ENCODE results near the gene FNBP1.
A peak's percentile ranks its signal among the peaks of the same experiment; 100 is the strongest.

FNBP1 gene

DNA sequence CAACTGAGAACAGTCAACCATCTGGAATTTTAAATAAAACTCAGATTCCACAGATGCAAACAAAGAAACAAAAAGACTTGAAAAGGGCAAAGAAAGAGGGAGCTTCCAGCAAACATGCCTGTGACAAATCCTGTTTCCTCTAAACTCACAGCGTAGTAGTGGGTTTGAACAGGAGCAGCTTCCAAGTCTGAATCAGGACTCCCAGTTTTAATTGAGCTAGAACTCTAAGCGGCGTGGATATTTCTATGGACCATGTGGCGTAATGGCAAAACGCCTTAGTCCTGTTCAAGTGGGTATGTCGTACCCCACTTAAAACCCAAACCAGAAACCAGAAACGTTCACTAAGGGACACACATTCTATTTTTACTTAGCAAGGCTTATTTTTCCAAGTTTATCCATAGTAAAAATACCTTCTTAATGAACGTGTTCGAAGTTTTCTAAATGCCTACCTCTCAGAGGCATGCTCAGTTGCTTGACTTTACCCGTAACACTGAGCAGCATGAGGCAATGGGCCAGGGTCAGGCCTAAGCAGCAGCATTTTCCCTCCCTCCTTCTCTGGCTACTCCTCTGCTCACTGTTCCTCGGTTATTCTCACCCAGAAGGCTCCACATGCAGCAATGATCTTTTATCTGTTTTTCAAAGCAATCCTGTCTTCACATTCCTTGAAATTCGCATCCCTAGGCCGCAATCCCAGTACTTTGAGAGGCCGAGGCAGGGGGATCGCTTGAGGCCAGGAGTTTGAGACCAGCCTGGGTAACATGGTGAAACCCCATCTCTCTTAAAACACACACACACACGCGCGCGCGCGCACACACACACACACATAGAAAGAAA is 77.9 kb downstream of the FNBP1 start:
- H3K4me3 ChIP-seq (replicated peaks; ENCODE audit: low read depth, low read length), result no peak overlapping the region
- TF ChIP-seq, protein P1, sequence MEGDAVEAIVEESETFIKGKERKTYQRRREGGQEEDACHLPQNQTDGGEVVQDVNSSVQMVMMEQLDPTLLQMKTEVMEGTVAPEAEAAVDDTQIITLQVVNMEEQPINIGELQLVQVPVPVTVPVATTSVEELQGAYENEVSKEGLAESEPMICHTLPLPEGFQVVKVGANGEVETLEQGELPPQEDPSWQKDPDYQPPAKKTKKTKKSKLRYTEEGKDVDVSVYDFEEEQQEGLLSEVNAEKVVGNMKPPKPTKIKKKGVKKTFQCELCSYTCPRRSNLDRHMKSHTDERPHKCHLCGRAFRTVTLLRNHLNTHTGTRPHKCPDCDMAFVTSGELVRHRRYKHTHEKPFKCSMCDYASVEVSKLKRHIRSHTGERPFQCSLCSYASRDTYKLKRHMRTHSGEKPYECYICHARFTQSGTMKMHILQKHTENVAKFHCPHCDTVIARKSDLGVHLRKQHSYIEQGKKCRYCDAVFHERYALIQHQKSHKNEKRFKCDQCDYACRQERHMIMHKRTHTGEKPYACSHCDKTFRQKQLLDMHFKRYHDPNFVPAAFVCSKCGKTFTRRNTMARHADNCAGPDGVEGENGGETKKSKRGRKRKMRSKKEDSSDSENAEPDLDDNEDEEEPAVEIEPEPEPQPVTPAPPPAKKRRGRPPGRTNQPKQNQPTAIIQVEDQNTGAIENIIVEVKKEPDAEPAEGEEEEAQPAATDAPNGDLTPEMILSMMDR (IDR thresholded peaks at IDR 0.05; ENCODE audit: low read length, missing control alignments), result no peak
- DNase-seq (ENCODE audit: low read depth), result peak; percentile 62

DNA sequence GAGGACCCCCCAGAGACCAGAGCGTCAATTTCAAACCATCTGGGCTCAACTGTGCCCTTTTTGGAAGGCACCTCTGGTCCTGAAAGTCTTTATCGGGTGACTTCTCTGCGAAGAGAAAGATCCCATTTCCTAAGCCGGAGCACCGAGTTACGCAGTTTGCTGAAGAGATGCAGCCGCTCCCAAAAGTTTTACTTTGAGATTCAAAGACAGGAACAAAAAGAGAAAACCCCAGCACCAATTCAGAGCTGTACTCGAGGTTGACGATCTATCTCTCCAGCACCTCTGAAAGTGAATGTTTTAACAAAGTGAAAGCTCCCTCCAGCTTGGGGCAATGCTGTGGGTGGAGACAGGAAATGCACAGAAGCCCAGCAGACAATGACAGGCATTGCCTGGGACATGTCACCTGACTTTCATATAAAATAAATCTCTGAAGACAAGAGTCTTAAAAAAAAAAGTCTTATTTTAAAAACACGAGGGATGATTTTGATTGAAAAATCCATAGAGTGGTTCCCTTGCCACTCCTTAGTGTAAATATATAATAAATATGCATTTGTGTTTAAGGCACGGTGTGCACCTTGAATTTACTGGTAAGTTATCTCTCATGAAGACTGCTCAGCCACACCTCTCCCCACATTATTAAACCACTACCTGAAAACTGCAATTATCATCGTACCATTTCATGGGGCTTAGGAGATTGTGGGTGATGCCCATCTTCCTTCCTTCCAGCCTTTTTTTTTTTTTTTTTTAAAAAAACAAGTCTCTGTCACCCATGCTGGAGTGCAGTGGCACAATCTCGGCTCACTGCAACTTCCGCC is 79.9 kb downstream of the FNBP1 start:
- DNase-seq (ENCODE audit: low read depth), result peak; percentile 72
- TF ChIP-seq, protein P1 (IDR thresholded peaks at IDR 0.05; ENCODE audit: low read length, missing control alignments), result no peak
- H3K4me3 ChIP-seq (replicated peaks; ENCODE audit: low read depth, low read length), result peak overlapping the region; percentile 63

DNA sequence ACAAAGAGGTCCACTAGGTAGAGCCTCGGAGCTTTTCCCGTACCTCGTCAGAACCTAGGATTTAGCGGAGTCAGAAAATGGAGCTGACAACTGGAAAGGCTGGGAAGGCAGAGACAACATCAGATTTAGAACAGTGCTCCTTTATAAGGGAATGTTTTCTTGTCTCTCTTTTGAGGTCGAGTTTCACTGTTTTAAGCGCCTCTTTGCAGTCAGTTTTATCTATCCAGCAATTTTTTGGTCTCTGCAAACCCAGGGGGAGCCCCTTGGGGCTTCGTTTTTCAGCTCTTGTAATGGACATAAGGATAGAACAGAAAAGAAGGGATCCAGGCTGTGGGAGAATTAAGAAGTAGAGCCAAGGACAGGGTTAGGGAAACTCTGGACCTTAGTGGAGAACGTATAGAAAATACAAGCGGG is 80.5 kb downstream of the FNBP1 start:
- DNase-seq (ENCODE audit: low read depth), result no peak
- peak overlapping the region; percentile 63 for H3K4me3 ChIP-seq (replicated peaks; ENCODE audit: low read depth, low read length)
- TF ChIP-seq, protein P1 (IDR thresholded peaks at IDR 0.05; ENCODE audit: low read length, missing control alignments), result no peak

DNA sequence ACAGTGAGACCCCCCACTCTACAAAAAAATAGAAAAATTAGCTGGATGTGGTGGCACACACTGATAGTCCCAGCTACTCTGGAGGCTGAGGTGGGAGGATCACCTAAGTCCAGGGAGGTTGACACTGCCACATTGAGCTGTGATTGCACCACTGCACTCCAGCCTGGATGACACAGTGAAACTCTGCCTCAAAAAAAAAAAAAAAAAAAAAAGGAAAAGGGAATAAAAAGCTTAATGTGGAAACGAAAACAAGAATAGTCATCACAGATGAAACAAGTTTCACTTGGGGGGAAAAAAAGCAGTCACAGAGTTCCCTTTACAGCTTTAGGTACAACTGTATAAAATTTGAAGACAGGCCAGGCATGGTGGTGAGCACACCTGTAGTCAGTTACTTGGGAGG is 84.2 kb downstream of the FNBP1 start:
- TF ChIP-seq, protein P1 (IDR thresholded peaks at IDR 0.05; ENCODE audit: low read length, missing control alignments), result no peak
- no peak for DNase-seq (ENCODE audit: low read depth)
- no peak overlapping the region for H3K4me3 ChIP-seq (replicated peaks; ENCODE audit: low read depth, low read length)

DNA sequence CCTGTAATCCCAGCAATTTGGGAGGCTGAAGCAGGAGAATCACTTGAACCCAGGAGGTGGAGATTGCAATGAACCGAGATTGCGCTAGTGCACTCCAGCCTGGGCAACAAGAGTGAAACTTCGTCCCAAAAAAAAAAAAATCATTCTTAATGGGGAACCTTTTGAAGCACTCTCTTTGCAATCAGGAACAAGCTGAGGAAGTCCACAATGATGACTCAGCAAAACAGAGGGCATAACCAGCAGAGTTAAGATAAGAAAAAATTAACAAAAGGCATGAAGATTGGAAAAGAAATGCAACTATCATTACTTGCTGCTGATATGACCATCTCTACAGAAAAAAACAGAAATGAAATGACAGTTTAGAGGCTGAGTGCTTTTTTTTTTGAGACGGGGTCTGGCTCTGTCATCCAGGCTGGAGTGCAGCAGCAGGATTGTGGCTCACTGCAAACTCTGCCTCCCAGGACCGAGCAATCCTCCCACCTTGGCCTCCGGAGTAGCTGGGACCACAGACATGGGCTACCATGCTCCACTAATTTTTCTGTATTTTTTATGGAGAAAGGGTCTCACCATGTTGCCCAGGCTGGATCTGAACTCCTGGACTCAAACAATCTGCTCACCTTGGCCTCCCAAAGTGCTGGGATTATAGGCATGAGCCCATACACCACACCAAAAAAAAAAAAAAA is 88.0 kb downstream of the FNBP1 start:
- peak; percentile 67 for DNase-seq (ENCODE audit: low read depth)

DNA sequence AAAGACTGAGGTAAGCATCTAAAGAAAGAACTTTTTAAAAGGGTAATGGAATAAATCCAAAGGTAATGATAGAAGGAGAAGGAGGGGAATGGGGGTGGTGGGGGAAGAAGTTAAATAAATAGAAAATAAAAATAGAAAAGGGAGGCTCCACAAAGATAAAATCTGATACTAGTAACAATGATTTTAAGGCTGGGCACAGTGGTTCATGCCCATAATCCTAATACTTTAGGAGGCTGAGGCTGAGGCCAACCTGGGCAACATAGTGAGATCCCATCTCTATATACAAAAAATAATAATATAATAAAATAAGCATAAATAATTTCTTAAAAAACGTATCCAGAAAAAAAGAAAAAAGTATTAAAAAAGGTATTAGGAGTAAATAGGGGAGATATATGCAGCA is 89.3 kb downstream of the FNBP1 start:
- TF ChIP-seq, protein P1 (IDR thresholded peaks at IDR 0.05; ENCODE audit: low read length, missing control alignments), result no peak
- DNase-seq (ENCODE audit: low read depth), result no peak
- no peak overlapping the region for H3K4me3 ChIP-seq (replicated peaks; ENCODE audit: low read depth, low read length)

More for the DNA sequence above, 88.0 kb downstream of the FNBP1 start:
- no peak overlapping the region for H3K4me3 ChIP-seq (replicated peaks; ENCODE audit: low read depth, low read length)
- TF ChIP-seq, protein P1 (IDR thresholded peaks at IDR 0.05; ENCODE audit: low read length, missing control alignments), result no peak
